G401 (cell line): ENCODE data around the gene ANLN. TPM values are rescaled to one million over a fixed set of nuclear protein-coding genes. Genes with fewer than 3 reads are reported as not detected.

Experiments
- DNase-seq: peaks from one replicate; pipeline ENCODE4 v3.0.0-alpha.2; 2015; ENCODE audit warnings: low spot score
- in situ Hi-C: cut with HindIII; loops from 2 replicates; pipeline ENCODE4 v1.10.0; 2016; ENCODE audit warnings: low sequenced_read_pairs, mixed read lengths
- total RNA-seq: library from RNA; depleted of rRNA; stranded (reverse); fragments of >200 nt; shearing (Covaris generic); gene quantifications from 2 replicates; pipeline ENCODE4 v1.2.3, GENCODE V29; 2014; rRNA removed

The ANLN gene
- 66.2 and 71.1 TPM in 2 replicates for total RNA-seq

- in situ Hi-C loops: no loop called here
- DNase-seq: peak; percentile 79
Measured at GRCh38 chr7:36389371-36390198, at the start of gene ANLN. Gene ANLN (plus strand): TSS chr7:36389862. CDS start chr7:36390027, 165 bp downstream.

- DNase-seq: no peak
- in situ Hi-C loops: no loop called here
Measured at GRCh38 chr7:36343548-36343947, 46.1 kb upstream of the ANLN start.

GRCh38 chr7:36344622-36345021 lies 45.0 kb upstream of the ANLN start:
- DNase-seq: no peak
- in situ Hi-C loops: no loop called here

GRCh38 chr7:36346260-36346831 lies 43.3 kb upstream of the ANLN start:
- in situ Hi-C loops: no loop called here
- DNase-seq: no peak

- DNase-seq: no peak
- in situ Hi-C loops: no loop called here
Measured at GRCh38 chr7:36348256-36348655, 41.4 kb upstream of the ANLN start.

- in situ Hi-C loops: no loop called here
Measured at GRCh38 chr7:36348771-36349170, 40.9 kb upstream of the ANLN start.

GRCh38 chr7:36349626-36350025 lies 40.0 kb upstream of the ANLN start:
- in situ Hi-C loops: no loop called here

More at GRCh38 chr7:36348771-36349170, 40.9 kb upstream of the ANLN start:
- DNase-seq: no peak

GRCh38 chr7:36355490-36355889 lies 34.2 kb upstream of the ANLN start:
- in situ Hi-C loops: no loop called here
- peak; percentile 54 for DNase-seq

More at GRCh38 chr7:36349626-36350025, 40.0 kb upstream of the ANLN start:
- DNase-seq: no peak

- in situ Hi-C loops: no loop called here
Measured at GRCh38 chr7:36357054-36357453, 32.6 kb upstream of the ANLN start.

GRCh38 chr7:36358589-36358988 lies 31.1 kb upstream of the ANLN start:
- DNase-seq: no peak
- in situ Hi-C loops: no loop called here

More at GRCh38 chr7:36357054-36357453, 32.6 kb upstream of the ANLN start:
- no peak for DNase-seq

- peak; percentile 92 for DNase-seq
- in situ Hi-C loops: no loop called here
Measured at GRCh38 chr7:36360244-36360643, 29.4 kb upstream of the ANLN start.

- no peak for DNase-seq
- in situ Hi-C loops: no loop called here
Measured at GRCh38 chr7:36361227-36361626, 28.4 kb upstream of the ANLN start.

GRCh38 chr7:36363515-36363914 lies 26.1 kb upstream of the ANLN start:
- no peak for DNase-seq
- in situ Hi-C loops: no loop called here

GRCh38 chr7:36366005-36366717 lies 23.5 kb upstream of the ANLN start:
- in situ Hi-C loops: no loop called here
- peak; percentile 53 for DNase-seq

- in situ Hi-C loops: no loop called here
- peak; percentile 94 for DNase-seq
Measured at GRCh38 chr7:36366718-36367560, 22.7 kb upstream of the ANLN start.

GRCh38 chr7:36367561-36368077 lies 22.0 kb upstream of the ANLN start:
- in situ Hi-C loops: no loop called here
- no peak for DNase-seq

GRCh38 chr7:36368496-36368895 lies 21.2 kb upstream of the ANLN start:
- no peak for DNase-seq
- in situ Hi-C loops: no loop called here

- no peak for DNase-seq
- in situ Hi-C loops: no loop called here
Measured at GRCh38 chr7:36369171-36369570, 20.5 kb upstream of the ANLN start.

GRCh38 chr7:36370046-36370445 lies 19.6 kb upstream of the ANLN start:
- DNase-seq: no peak
- in situ Hi-C loops: no loop called here
